AG04450 (cell line): ENCODE results near the gene MPRIP. TPM values are rescaled to one million over a fixed set of nuclear protein-coding genes. Genes with fewer than 3 reads are reported as not detected.

Experiments used
- CTCF ChIA-PET: fragments of 300-600, 350-600 bp; formaldehyde crosslinking; extraction: SDS; loops from one replicate; lab custom pipeline; 2022; ENCODE audit warnings: antibody characterized with exemption, inconsistent platforms; lab: Charles Lee
- POLR2A ChIA-PET: fragments of 350-600 bp; formaldehyde crosslinking; extraction: SDS; loops from one replicate; lab custom pipeline; 2021; ENCODE audit warnings: antibody characterized with exemption, inconsistent platforms; lab: Yijun Ruan, JAX
- DNase-seq: peaks from one replicate; pipeline ENCODE4 v3.0.0-alpha.2; 2011; ENCODE audit warnings: low read depth, low spot score
- H3K27ac ChIP-seq: one replicate; pipeline ENCODE4 v1.5.1; 2012; ENCODE audit warnings: low read depth, low read length, control low read depth
- H3K27me3 ChIP-seq: one replicate; pipeline ENCODE4 v1.6.0; 2012; ENCODE audit warnings: low read length; ENCODE audit not compliant: control insufficient read depth, insufficient read depth
- H3K4me3 ChIP-seq: 2 replicates; pipeline ENCODE4 v1.5.1; 2011; ENCODE audit warnings: mild to moderate bottlenecking, low read depth, low read length, control low read depth
- H3K9me3 ChIP-seq: 2 replicates; pipeline ENCODE4 v1.5.1; 2012; ENCODE audit warnings: low read length; ENCODE audit not compliant: control insufficient read depth, insufficient read depth
- polyA plus RNA-seq: library from polyadenylated mRNA; depleted of rRNA; stranded (reverse); fragments of >200 nt; gene quantifications from 2 replicates; pipeline ENCODE4 v1.2.3, GENCODE V29; 2011
- TF ChIP-seq, protein P1 (sequence below): IDR thresholded peaks from 2 replicates; pipeline ENCODE4 v1.5.1; 2011; ENCODE audit warnings: low read depth, low read length, control low read depth, inconsistent platforms

Gene MPRIP
- polyA plus RNA-seq, 1 experiment, result 95.0 TPM

DNA sequence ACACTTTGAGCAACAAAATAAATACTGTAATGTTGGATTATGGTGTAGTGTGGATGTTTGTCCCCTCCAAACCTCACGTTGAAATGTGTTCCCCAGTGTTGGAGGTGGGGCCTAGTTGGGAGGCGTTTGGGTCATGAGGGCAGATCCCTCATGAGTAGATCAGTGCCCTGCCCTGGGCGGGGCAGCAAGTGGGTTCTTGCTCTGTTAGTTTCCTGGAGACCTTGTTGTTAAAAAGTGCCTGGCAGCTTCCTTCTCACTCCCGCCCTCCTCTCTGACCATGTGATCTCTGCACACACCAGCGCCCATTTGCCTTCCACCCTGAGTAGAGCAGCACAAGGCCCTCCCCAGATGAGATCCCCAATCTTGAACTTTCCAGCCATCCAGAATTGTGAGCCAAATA is 67.7 kb downstream of the MPRIP start:
- no peak for DNase-seq
- POLR2A ChIA-PET, result no interaction called here
- Histone ChIP-seq H3K4me3 (no peak overlapping the region), H3K27me3 (no peaks in the 10 kb centered on the region), H3K9me3 (no peaks in the 10 kb centered on the region; the same call in 1 of the 2 replicates), H3K27ac (no peak overlapping the region)
- CTCF ChIA-PET, result interaction anchor here (1.0 to 1.2 kb wide), 2 partner anchors 11 to 112 kb away, joined by 3 read pairs; no protein-coding TSS in a partner anchor
- TF ChIP-seq, protein P1, sequence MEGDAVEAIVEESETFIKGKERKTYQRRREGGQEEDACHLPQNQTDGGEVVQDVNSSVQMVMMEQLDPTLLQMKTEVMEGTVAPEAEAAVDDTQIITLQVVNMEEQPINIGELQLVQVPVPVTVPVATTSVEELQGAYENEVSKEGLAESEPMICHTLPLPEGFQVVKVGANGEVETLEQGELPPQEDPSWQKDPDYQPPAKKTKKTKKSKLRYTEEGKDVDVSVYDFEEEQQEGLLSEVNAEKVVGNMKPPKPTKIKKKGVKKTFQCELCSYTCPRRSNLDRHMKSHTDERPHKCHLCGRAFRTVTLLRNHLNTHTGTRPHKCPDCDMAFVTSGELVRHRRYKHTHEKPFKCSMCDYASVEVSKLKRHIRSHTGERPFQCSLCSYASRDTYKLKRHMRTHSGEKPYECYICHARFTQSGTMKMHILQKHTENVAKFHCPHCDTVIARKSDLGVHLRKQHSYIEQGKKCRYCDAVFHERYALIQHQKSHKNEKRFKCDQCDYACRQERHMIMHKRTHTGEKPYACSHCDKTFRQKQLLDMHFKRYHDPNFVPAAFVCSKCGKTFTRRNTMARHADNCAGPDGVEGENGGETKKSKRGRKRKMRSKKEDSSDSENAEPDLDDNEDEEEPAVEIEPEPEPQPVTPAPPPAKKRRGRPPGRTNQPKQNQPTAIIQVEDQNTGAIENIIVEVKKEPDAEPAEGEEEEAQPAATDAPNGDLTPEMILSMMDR, result no peak

DNA sequence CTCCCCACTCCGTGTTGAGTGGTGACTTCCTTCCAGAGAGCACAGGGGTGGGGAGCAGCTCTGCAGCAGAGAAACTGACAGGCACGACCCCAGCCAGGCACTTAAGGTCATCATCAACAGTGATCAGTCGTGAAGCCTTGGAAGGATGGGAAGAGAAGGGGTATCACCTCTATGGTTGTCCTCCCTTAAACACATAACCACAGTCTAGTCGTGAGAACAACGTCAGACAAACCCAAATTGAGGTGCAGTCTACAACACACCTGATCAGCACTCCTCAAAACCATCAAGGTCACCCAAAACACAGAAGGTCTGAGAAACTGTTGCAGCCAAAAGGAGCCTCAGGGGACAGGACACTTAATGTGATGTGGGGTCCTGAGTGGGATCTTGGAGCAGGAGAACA is 68.3 kb downstream of the MPRIP start:
- Histone ChIP-seq H3K9me3 (no peaks in the 10 kb centered on the region; the same call in 1 of the 2 replicates), H3K27ac (no peak overlapping the region), H3K4me3 (no peak overlapping the region), H3K27me3 (no peaks in the 10 kb centered on the region)
- DNase-seq, result no peak
- TF ChIP-seq, protein P1, result no peak
- CTCF ChIA-PET, result interaction anchor here (1.2 kb wide), 1 partner anchor 113 kb away, joined by 3 read pairs; no protein-coding TSS in a partner anchor
- POLR2A ChIA-PET, result interaction anchor here (0.5 kb wide), 1 partner anchor 60 kb away, joined by 3 read pairs; no protein-coding TSS in a partner anchor

DNA sequence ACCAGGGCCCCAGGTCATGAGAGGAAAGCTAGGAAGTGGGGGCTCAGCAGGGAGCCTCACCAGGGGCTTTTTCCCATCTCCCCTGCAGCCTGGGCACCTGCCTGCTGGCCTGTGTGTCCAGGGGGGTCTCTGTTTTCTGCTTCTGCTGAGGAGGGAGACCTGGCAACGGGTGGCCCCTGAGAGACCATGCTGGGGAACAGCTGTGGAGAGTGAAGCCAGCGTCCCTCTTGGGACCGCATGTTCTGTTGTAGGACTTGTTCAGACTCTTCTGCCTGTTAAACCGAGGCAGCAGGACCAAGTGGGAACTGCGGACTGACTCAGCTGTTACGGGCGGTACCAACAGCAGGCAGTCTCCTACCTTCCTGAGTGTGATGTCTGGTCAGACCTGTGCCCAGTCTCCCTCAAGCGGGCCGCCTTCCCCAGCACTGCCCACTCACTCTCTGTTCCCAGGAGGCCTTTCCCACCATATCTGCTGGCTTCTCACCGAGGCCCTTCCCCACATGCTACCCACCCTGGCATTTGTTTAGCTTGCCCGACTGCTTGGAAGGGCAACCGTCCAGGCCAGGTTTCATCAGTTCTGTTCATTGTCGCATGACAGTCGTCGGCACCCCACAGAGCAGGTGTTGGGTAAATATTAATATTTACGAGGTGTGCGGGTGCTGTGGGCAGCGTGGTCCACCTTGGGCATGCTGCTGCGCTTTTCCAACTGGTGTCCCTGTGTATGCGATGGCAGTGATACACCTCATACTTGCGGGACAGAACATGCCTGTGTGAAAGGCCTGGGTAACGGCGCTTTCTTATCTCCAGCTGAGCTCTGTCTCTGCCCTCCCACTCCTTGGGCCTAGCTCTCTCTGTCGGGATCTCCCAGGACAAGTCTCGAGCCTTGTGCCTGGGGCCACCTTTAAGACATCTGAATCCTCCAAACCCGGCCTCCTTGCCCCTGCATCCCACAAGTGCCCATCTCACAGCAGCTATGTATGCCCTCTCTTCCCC is 69.4 kb downstream of the MPRIP start:
- no peak overlapping the region for H3K4me3 ChIP-seq
- TF ChIP-seq, protein P1, result no peak
- ChIA-PET CTCF (no interaction called here), POLR2A (no interaction called here)
- no peak for DNase-seq
- no peak overlapping the region for H3K27ac ChIP-seq
- no peaks in the 10 kb centered on the region; the same call in 1 of the 2 replicates for H3K9me3 ChIP-seq
- no peaks in the 10 kb centered on the region for H3K27me3 ChIP-seq

DNA sequence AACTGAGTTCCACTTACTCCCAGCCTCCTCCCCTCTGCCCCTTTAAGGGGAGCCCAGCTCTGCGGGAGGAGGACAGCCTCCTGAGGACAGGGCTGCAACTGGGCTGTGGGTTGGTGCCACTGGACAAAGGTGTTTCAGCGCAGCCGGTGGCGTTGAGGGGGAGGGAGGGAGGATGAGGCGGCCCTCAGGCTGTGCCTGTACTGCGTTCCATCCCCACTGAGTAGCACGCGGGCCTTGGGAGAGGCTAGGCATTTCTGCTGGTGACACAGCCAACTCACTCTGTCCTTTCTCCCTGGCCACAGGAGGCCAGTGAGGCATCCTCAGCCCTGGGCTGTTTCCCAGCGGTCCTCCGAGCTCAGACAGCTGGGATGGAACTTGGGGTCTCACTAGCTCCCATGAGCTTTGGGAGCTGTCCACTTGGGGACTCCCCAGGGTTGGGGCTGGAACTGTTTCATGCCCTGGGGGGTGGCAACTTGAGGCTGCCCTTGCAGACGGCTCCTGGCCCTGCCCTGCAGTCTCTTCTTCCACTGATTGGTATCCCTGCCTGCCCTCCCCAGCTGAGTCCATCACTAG is 70.5 kb downstream of the MPRIP start:
- Histone ChIP-seq H3K9me3 (no peaks in the 10 kb centered on the region; the same call in 1 of the 2 replicates), H3K27ac (no peak overlapping the region), H3K4me3 (no peak overlapping the region), H3K27me3 (no peaks in the 10 kb centered on the region)
- ChIA-PET POLR2A (no interaction called here), CTCF (no interaction called here)
- no peak for DNase-seq
- TF ChIP-seq, protein P1, result no peak
